Epithelial cell of prostate (primary cell): ENCODE results near the gene IMPA2.

Source experiments
- DNase-seq: peaks from one replicate; pipeline ENCODE4 v3.0.0-alpha.2; 2011; ENCODE audit warnings: low read depth, low spot score
- H3K27ac ChIP-seq: fragments of 450-650 bp; 2 replicates; pipeline ENCODE4 v1.5.1; 2017; ENCODE audit warnings: mild to moderate bottlenecking

IMPA2 gene

GRCh38 chr18:11986061-11986460 lies 4.8 kb downstream of the IMPA2 start:
- no peak overlapping the region for H3K27ac ChIP-seq
- no peak for DNase-seq

DNA sequence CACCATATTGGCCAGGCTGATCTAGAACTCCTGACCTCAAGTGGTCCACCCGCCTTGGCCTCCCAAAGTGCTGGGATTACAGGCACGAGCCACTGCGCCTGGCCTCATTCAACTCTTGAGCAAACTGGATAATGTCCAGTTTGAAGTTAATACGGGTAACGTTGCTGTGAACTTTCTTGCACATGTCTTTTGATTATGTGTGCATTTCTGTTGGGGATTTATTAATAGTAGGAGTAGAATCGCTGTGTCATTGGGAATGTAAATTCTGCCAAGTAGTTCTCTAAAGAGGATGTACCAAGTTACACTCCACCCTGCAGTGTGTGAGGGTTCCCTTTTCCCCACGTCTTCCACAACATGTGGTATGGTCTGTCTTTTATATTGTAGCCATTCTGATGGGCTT lies 6.2 kb downstream of the IMPA2 start:
- H3K27ac ChIP-seq = no peak overlapping the region
- no peak for DNase-seq

DNA sequence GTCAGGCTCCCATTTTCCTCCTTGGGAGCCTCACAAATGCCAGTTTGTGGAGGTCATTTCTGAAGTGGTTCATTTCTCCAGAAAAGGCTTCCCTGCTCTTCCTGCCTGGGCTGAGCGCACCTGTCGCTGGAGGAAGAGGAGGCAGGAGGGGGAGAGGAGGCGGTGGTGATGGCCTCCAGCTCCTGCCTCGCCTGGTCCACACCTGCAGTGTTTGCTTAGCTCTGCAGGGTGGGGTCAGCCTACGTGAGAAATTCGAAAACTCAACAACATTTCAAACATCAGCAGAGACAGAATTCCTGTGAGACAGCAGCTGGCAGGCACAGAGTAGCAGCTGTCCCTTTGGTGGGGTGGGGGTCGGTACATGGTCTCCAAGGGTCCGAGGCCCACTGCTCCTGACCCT lies 7.9 kb downstream of the IMPA2 start:
- no peak for DNase-seq
- H3K27ac ChIP-seq = no peak overlapping the region

- H3K27ac ChIP-seq = no peak overlapping the region
- no peak for DNase-seq
These were observed 8.7 kb downstream of the IMPA2 start for GRCh38 chr18:11989966-11990380.

DNA sequence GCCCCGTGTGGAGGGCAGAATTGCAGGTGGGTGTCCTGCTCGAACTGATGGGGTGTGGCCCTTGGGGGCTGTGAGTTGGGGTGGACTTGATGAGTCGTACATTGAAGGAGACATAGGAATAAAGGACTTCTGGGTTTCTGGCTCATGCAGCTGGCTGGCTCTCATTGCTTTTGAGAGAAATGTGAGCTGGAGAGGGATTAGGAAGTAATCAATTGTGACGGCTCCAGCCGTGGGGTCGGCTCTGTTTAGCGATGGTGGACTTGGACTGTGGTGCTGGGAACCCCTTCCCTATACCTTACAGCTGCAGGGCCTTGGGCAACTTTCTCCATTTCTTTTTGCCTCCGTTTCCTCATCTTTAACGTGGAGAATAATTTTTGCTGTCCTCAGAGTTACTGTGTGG lies 9.2 kb downstream of the IMPA2 start:
- DNase-seq = no peak
- no peak overlapping the region for H3K27ac ChIP-seq

DNA sequence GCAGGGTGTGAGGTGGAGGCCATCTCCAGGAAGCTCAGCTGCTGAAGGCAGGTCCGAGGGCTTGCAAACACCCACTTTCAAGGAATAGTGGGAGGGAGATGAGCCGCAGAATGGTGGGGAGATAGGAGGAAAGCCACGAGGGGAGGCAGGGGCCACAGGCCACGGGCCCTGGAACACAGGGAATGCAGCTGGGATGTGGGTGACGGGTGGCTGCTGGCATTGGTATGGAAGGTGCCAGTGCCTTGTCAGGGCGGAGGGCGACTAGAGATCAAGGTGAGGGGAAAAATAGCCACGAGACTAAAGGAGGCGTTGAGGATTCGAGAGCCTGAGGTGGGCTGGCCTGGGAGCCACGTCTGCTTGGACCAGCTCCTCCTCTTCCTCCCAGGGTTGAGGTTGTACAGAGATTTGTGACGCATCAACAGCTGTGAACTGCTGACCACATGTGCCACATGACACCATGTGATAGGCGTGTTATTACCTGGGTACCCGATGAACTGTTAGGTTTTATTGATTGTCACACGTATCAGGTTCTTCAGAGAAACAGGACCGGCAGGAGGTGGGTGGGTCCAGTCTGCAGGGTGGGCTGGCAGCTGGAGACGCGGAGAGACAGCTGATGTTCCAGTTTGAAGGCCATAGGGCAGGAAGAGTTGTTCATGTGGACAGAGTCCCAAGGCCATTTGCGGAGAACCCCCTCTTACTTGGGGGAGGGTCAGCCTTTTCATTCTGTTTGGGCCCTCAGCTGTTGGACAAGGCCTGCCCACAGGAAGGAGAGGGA lies 9.9 kb downstream of the IMPA2 start:
- H3K27ac ChIP-seq = no peak overlapping the region

GRCh38 chr18:11992096-11992790 lies 10.9 kb downstream of the IMPA2 start:
- DNase-seq = no peak
- no peak overlapping the region for H3K27ac ChIP-seq

More for the DNA sequence above, 9.9 kb downstream of the IMPA2 start:
- DNase-seq = no peak

DNA sequence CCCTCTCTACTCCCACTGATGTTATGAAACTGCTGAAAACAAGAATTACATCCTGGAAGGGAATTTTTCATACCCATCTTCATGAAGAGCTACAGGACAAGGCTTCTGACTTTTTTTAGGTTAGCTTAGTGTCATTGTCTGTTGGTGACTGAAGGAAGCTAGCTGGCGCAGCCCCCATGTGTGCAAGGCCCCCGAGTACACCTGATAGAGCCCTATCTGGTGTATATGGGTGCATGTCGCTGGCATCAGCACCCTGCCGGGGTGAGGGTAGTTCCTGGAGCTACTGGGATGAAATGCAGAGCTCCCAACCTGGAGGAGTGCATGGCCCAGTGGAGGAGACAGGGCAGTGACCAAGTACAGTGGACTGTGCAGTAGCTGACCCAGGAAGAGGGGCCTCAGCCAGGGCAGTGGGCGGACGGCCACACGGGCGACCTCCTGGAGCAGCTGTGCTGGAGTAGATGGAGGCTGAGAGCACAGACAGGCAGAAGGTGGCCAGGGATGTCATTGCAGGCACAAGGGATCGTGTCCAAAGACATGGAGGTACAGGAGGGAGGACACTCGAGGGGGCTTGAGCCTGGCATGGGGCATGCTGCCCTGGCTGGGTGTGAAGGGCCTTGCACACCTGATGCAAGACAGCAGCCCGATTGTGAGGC lies 12.1 kb downstream of the IMPA2 start:
- DNase-seq = no peak
- no peak overlapping the region for H3K27ac ChIP-seq

GRCh38 chr18:11994336-11994702 lies 13.0 kb downstream of the IMPA2 start:
- H3K27ac ChIP-seq = peak overlapping the region; percentile 32
- DNase-seq = no peak

- no peak for DNase-seq
- H3K27ac ChIP-seq = peak overlapping the region; percentile 32
These were observed 13.6 kb downstream of the IMPA2 start for GRCh38 chr18:11994703-11995444.

DNA sequence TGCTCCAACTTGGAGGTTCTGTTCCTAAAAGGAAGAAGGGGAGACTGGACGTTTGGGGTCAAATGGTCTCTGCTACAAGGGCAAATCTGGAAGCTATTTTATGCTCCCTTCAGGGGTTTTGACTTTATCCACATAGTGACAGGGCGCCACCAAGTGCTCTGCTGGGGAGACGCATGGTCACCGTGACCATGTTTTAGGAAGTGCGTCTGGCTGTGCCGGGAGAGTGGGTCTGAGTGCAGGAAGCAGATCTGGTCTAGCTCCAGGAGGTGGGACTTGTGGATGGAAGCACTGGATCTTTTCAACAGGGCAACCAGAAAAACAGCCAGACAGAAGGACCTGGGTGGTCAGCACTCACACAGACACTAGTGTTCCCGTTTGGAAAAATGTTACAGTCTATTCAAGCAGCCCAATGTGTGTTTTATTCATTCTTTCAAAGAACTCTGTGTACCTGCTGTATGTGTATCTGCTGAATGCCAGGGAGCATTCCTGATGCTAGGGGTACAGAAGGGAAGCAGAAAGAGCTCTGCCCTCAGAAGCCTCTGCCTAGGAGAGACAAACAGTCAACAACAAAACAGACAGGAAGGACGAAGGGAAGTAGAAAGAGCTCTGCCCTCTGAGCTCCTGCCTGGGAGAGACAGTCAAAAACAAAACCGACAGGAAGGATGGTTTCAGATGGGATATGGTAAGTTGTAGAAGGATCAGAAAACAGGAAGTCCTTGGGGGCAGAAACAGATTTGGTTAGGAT lies 14.3 kb downstream of the IMPA2 start:
- H3K27ac ChIP-seq = no peak overlapping the region
- no peak for DNase-seq

- H3K27ac ChIP-seq = no peak overlapping the region
- DNase-seq = no peak
These were observed 15.0 kb downstream of the IMPA2 start for GRCh38 chr18:11996190-11996754.

DNA sequence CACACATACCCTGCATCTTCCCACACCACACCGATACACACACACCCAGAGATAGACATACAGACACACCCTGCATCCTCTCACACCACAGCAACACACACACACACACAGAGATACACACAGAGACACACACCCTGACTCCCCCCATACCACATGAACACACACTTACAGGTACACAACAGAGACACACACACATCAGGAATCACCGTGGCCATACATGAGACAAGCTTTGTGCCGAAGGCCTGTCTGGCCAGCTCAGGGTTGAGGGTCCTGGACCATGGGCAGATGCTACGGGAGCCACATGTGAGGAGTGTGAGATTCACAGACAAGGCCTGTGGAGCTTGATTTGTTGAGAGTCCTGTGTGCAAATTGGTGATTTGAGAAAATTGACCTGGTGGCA lies 15.6 kb downstream of the IMPA2 start:
- DNase-seq = no peak
- H3K27ac ChIP-seq = no peak overlapping the region

DNA sequence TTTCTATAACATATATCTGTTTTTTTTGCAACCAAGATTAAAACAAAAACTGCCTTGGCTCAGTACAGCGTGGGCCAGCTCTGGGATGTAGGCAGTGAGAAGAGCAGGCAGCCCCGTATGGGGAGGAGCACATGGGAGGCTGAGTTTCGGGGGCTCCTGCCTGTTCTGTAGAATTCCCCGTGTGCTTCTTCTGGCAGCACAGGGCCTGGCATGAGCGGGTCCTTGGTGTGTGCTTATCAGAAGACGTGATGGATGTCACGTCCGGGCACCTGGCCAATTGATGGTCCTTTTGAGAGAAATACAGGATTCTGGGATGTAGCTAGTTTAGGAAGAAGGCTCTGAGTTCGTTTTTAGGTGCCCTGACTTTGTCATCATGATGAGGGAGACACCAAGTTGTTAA lies 16.2 kb downstream of the IMPA2 start:
- no peak overlapping the region for H3K27ac ChIP-seq
- no peak for DNase-seq

- no peak overlapping the region for H3K27ac ChIP-seq
- no peak for DNase-seq
These were observed 16.9 kb downstream of the IMPA2 start for GRCh38 chr18:11998193-11998592.

- H3K27ac ChIP-seq = no peak overlapping the region
- no peak for DNase-seq
These were observed 18.1 kb downstream of the IMPA2 start for GRCh38 chr18:11999429-11999828.

- H3K27ac ChIP-seq = no peak overlapping the region
- no peak for DNase-seq
These were observed 18.9 kb downstream of the IMPA2 start for GRCh38 chr18:12000072-12000659.

GRCh38 chr18:12001421-12001820 lies 20.1 kb downstream of the IMPA2 start:
- no peak for DNase-seq

GRCh38 chr18:12003894-12004293 lies 22.6 kb downstream of the IMPA2 start:
- no peak overlapping the region for H3K27ac ChIP-seq
- DNase-seq = no peak

More at GRCh38 chr18:12001421-12001820, 20.1 kb downstream of the IMPA2 start:
- H3K27ac ChIP-seq = no peak overlapping the region
